Panc1 (cell line): ENCODE data around the gene PEX10. TPM values are rescaled to one million over a fixed set of nuclear protein-coding genes. Genes with fewer than 3 reads are reported as not detected.

Experiments
- ATAC-seq: fragments of 200-7000 bp; cut with Tn5 transposase; 2 replicates; pipeline ENCODE4 v1.9.1; 2020; ENCODE audit warnings: mild to moderate bottlenecking, moderate library complexity
- BruUV-seq: library from RNA; stranded (reverse); fragments of 400-500 nt; replicated peaks from 2 replicates; lab custom pipeline; 2021; lab: Mats Ljungman, UMichigan
- CTCF ChIA-PET: fragments of 300-600 bp; sonication (Branson Sonifier 250); formaldehyde crosslinking; loops from one replicate; lab custom pipeline; 2022; ENCODE audit warnings: antibody characterized with exemption; lab: Charles Lee
- POLR2A ChIA-PET: fragments of 300-600 bp; sonication (Branson Sonifier 250); formaldehyde crosslinking; loops from one replicate; lab custom pipeline; 2022; ENCODE audit warnings: antibody characterized with exemption; lab: Charles Lee
- DNase-seq: peaks from one replicate; pipeline ENCODE4 v3.0.0-alpha.2; 2010; ENCODE audit warnings: low read depth, low spot score
- H3K27ac ChIP-seq: 2 replicates; pipeline ENCODE4 v1.5.1; 2011; ENCODE audit warnings: mild to moderate bottlenecking, low read length, inconsistent platforms
- H3K27me3 ChIP-seq: fragments of 200-500 bp; sonication (Bioruptor generic); 2 replicates; pipeline ENCODE4 v1.6.0; 2014; ENCODE audit warnings: low read length, inconsistent platforms; ENCODE audit not compliant: control insufficient read depth, insufficient read depth
- H3K36me3 ChIP-seq: fragments of 200-500 bp; sonication (Bioruptor generic); 2 replicates; pipeline ENCODE4 v1.5.1; 2014; ENCODE audit warnings: inconsistent platforms, mild to moderate bottlenecking, low read length, moderate library complexity; ENCODE audit not compliant: control insufficient read depth, insufficient read depth
- H3K4me1 ChIP-seq: 2 replicates; pipeline ENCODE4 v1.5.1; 2011; ENCODE audit warnings: inconsistent platforms, mild to moderate bottlenecking, low read length, moderate library complexity; ENCODE audit not compliant: control insufficient read depth, insufficient read depth
- H3K4me3 ChIP-seq, 2 experiments: 2 replicates each; pipeline ENCODE4 v1.5.1; 2011 to 2012; ENCODE audit warnings: low read depth in 2 of 2, low read length in 2 of 2, mild to moderate bottlenecking in 2 of 2, inconsistent platforms in 1 of 2, moderate library complexity in 1 of 2
- H3K9me3 ChIP-seq: fragments of 200-500 bp; sonication (Bioruptor generic); 2 replicates; pipeline ENCODE4 v1.5.1; 2014; ENCODE audit warnings: low read depth, mild to moderate bottlenecking, inconsistent platforms, low read length, moderate library complexity; ENCODE audit not compliant: control insufficient read depth, insufficient read depth
- CTCF ChIP-seq: fragments of 450-650 bp; IDR thresholded peaks from 2 replicates; pipeline ENCODE4 v1.5.1; 2017; ENCODE audit warnings: mild to moderate bottlenecking
- POLR2AphosphoS5 ChIP-seq: IDR thresholded peaks from 2 replicates; pipeline ENCODE4 v1.6.1; 2012; ENCODE audit warnings: mild to moderate bottlenecking, low read depth, low read length, moderate library complexity
- SIN3A ChIP-seq: IDR thresholded peaks from 2 replicates; pipeline ENCODE4 v1.6.1; 2012; ENCODE audit warnings: low read depth, mild to moderate bottlenecking, low read length, moderate library complexity, borderline replicate concordance; ENCODE audit not compliant: insufficient read depth
- TCF7L2 ChIP-seq: IDR thresholded peaks from 2 replicates; pipeline ENCODE4 v1.6.1; 2011; ENCODE audit warnings: mild to moderate bottlenecking, low read depth, low read length, inconsistent platforms
- in situ Hi-C: cut with HindIII; loops from 2 replicates; pipeline ENCODE4 v1.10.0; 2016; ENCODE audit warnings: low sequenced_read_pairs, low pct_unique_long_range_greater_than_20kb
- intact Hi-C: fragments of 100-400 bp; cut with micrococcal nuclease; formaldehyde crosslinking; loops from one replicate; pipeline ENCODE4 v1.10.0; 2022; ENCODE audit not compliant: unreplicated experiment
- total RNA-seq: library from RNA; stranded (reverse); gene quantifications from one replicate; pipeline ENCODE4 v1.2.1, GENCODE V29; 2021; ENCODE audit not compliant: unreplicated experiment
- TF ChIP-seq, protein P1 (sequence below), 2 experiments: IDR thresholded peaks; 2 replicates each; pipeline ENCODE4 v1.6.1; 2011 to 2012; ENCODE audit warnings: low read depth in 2 of 2, control low read depth in 1 of 2, low read length in 1 of 2, mild to moderate bottlenecking in 1 of 2, moderate library complexity in 1 of 2; ENCODE audit not compliant: insufficient read depth in 1 of 2

Gene PEX10
- total RNA-seq, 1 experiment from 2014 or later = 49.8 TPM

- ATAC-seq (no peak), DNase-seq (no peak)
- TF ChIP-seq, protein P1, sequence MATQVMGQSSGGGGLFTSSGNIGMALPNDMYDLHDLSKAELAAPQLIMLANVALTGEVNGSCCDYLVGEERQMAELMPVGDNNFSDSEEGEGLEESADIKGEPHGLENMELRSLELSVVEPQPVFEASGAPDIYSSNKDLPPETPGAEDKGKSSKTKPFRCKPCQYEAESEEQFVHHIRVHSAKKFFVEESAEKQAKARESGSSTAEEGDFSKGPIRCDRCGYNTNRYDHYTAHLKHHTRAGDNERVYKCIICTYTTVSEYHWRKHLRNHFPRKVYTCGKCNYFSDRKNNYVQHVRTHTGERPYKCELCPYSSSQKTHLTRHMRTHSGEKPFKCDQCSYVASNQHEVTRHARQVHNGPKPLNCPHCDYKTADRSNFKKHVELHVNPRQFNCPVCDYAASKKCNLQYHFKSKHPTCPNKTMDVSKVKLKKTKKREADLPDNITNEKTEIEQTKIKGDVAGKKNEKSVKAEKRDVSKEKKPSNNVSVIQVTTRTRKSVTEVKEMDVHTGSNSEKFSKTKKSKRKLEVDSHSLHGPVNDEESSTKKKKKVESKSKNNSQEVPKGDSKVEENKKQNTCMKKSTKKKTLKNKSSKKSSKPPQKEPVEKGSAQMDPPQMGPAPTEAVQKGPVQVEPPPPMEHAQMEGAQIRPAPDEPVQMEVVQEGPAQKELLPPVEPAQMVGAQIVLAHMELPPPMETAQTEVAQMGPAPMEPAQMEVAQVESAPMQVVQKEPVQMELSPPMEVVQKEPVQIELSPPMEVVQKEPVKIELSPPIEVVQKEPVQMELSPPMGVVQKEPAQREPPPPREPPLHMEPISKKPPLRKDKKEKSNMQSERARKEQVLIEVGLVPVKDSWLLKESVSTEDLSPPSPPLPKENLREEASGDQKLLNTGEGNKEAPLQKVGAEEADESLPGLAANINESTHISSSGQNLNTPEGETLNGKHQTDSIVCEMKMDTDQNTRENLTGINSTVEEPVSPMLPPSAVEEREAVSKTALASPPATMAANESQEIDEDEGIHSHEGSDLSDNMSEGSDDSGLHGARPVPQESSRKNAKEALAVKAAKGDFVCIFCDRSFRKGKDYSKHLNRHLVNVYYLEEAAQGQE (IDR thresholded peaks at IDR 0.05; ENCODE audit: insufficient read depth in 1 of 2, low read depth in 2 of 2, low read length in 1 of 2) = no peak
- TF ChIP-seq POLR2AphosphoS5 (no peak), TCF7L2 (no peak), SIN3A (no peak), CTCF (no peak)
- Histone ChIP-seq H3K27ac (no peak overlapping the region), H3K9me3 (no peaks in the 10 kb centered on the region), H3K4me1 (peaks cover 9% of the 10 kb centered on the region), H3K36me3 (no peaks in the 10 kb centered on the region), H3K4me3 (no peak overlapping the region), H3K27me3 (no peaks in the 10 kb centered on the region)
- intact Hi-C loops = loop anchor here (2.0 kb wide), 1 partner anchor 185 kb away; the partner anchor contains the start of gene FAAP20
- ChIA-PET POLR2A (no interaction called here), CTCF (no interaction called here)
- in situ Hi-C loops = no loop called here
- no TSS peak for BruUV-seq
These were observed 32.5 kb downstream of the PEX10 start for GRCh38 chr1:2379733-2380404.

GRCh38 chr1:2378956-2379732 is 33.2 kb downstream of the PEX10 start:
- ATAC-seq (no peak), DNase-seq (no peak)
- peaks cover 16% of the 10 kb centered on the region for H3K4me1 ChIP-seq
- BruUV-seq = no TSS peak
- in situ Hi-C loops = no loop called here
- no peaks in the 10 kb centered on the region for H3K36me3 ChIP-seq
- H3K9me3 ChIP-seq = no peaks in the 10 kb centered on the region
- CTCF ChIA-PET = no interaction called here
- H3K4me3 ChIP-seq = no peak overlapping the region
- TF ChIP-seq SIN3A (no peak), TCF7L2 (no peak)
- intact Hi-C loops = no loop called here
- H3K27me3 ChIP-seq = no peaks in the 10 kb centered on the region
- H3K27ac ChIP-seq = no peak overlapping the region
- POLR2A ChIA-PET = no interaction called here
